AG09319 (cell line): ENCODE data around the gene CLRN1.

ENCODE experiments used
- DNase-seq: peaks from one replicate; pipeline ENCODE4 v3.0.0-alpha.2; 2010; ENCODE audit warnings: low read depth; ENCODE audit errors: extremely low read depth
- TF ChIP-seq, protein P1 (sequence below): IDR thresholded peaks from 2 replicates; pipeline ENCODE4 v1.5.1; 2011; ENCODE audit warnings: low read depth, mild to moderate bottlenecking, inconsistent platforms, low read length, moderate library complexity

The CLRN1 gene

DNA sequence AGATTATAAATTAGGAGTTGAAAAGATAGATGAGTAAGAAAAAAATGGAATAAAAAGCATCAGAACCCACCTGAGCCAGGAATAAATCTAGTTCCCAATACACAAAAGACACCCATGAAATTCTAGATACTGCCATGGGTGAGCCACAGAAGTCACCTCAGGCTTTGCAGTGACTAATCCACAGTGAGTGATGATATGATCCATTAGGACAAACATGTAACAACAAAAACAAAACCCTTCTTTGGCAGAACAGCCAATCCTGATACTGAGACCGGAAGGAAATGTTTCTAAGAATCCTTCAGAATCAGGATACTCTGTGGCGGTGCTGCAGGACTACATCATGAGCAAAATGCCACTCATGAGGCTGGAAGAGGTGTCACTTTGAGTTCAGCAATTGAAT lies 52.3 kb downstream of the CLRN1 start:
- TF ChIP-seq, protein P1, sequence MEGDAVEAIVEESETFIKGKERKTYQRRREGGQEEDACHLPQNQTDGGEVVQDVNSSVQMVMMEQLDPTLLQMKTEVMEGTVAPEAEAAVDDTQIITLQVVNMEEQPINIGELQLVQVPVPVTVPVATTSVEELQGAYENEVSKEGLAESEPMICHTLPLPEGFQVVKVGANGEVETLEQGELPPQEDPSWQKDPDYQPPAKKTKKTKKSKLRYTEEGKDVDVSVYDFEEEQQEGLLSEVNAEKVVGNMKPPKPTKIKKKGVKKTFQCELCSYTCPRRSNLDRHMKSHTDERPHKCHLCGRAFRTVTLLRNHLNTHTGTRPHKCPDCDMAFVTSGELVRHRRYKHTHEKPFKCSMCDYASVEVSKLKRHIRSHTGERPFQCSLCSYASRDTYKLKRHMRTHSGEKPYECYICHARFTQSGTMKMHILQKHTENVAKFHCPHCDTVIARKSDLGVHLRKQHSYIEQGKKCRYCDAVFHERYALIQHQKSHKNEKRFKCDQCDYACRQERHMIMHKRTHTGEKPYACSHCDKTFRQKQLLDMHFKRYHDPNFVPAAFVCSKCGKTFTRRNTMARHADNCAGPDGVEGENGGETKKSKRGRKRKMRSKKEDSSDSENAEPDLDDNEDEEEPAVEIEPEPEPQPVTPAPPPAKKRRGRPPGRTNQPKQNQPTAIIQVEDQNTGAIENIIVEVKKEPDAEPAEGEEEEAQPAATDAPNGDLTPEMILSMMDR, result no peak

DNA sequence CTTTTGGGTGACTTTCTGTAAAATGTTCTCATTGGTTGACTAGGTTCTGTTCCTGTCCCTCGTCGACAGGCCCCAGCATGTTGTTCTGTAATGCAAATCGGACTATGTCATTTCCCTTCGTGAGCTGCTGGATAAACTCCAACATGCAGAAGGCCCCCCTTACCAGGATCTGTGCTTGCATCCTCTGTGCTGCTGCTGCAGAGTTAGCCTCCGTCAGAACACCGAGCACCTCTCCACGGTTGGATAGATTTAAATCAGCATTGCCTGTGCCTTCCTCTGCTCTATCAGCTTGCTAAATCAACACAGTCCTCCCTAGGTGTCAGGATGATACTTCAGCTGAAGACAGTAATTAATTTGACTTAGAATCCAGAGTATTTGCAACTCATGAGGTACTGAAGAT lies 54.6 kb downstream of the CLRN1 start:
- no peak for DNase-seq
- TF ChIP-seq, protein P1, result no peak

More for the DNA sequence above, 52.3 kb downstream of the CLRN1 start:
- no peak for DNase-seq

DNA sequence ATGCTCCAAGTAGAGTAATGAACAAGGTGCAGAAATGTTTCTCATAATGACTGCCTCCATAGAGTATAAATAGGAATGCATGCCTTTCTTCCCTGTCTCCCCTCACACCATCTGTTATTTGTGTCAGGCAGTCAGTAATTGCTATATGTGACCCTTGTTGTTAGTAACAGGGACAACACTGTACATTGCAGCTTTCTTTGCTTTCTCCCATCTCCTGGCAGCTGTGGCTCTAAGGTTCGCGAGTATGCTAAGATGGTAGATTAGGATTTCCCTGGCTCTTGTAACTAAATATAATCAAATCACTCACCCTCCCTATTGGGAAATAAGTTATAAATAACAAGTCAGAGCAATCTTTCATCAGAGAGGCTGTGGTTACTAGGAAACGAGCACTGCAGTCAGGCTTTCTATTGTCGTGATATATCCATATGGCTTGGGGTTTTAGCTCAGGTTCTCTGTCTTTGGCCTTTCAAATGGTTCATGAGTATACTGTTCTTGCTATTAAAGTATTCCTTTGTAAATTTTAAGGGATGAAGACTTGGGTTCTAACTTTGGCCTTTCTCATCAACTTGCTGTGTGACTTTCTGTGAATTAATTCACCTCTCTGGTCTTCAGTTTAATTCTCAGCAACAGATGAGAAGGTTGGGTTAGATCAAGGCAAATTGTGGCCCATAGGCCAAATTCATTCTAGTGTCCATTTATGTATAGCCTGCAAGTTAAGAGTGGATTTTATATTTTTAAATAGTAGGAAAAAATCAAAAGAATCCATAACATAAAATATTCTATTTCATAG lies 59.2 kb downstream of the CLRN1 start:
- TF ChIP-seq, protein P1, result no peak
- DNase-seq, result no peak

DNA sequence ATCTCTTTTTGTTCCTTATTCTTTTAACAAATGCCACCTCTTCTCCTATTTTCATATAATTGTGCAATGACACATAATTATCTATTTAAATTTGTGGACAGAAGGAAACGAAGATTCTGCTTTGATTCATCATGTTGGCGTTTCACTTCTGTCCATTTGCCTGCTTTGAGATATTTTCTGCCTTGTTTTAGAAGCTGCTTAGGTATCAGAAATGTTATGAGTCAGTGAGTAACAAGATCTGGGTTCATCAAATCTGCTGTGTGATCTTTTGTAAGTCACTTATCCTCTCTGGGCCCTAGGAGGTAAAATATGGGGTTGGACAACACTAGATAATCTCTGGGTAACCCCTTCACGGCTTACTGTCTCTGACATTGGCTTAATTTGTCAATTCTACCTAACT lies 60.0 kb downstream of the CLRN1 start:
- no peak for DNase-seq
- TF ChIP-seq, protein P1, result no peak

DNA sequence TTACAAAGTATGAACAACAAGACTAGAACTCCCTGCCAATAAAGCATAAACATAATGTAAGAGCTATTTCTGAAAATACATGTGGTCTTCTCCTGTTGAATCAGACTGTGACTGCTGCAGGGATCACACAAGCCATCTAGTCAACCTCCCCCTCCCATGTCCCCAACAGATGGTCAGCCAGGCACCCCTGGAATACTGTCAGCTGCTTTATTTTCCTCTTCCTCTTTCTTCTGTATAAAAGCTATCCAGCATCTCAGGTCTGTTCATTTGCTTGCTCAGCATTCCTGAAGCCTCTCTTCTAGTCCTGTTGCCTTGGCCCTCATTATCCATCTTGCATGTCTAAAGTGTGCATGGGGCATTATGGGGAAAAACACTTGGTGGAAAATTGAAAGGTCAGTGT lies 60.8 kb downstream of the CLRN1 start:
- DNase-seq, result no peak
- TF ChIP-seq, protein P1, result no peak

DNA sequence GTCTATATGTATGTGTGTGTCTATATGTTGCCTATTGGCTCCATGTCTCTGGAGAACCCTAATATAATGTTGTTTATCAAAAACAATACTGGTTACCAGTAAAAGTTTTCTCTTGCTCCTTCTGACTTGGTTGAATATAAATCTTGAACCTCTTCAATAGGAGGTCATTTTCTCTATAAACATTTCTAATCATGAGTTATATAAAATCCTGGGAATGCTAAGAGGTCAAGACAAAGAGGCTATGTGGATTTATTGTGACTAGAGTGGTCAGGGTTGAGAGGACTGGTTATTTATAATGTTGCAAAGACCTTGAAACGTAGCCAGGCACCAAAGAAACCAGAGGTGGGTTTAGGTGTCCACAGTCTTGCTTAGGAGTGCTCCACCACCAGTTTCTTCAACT lies 66.1 kb downstream of the CLRN1 start:
- TF ChIP-seq, protein P1, result no peak

DNA sequence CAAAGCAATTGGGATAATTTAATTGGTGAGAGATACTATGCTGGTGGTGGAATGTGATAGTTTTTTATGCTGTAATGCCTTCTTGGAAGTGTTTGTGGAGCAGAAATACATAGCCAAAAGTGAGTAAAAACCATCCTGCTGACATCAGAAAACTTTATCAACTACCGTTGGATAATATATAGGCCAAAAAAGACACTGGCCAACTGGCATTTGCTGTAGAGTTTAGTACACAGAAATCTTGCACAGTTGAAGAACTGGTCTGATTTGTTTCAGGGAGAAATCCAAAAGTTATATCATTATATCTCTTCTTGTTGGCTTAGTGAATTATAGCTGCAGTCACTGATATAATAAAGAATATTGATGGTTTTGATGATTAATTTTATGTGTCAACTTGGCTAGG lies 66.8 kb downstream of the CLRN1 start:
- DNase-seq, result no peak
- TF ChIP-seq, protein P1, result no peak

More for the DNA sequence above, 66.1 kb downstream of the CLRN1 start:
- no peak for DNase-seq
